ENCODE data around the gene SLC38A5. TPM values are rescaled to one million over a fixed set of nuclear protein-coding genes. Genes with fewer than 3 reads are reported as not detected.
"Not testable (repeated sequence)": the region's sequence is repeated elsewhere in the genome, so short reads cannot be mapped to it uniquely, and the experiment has no call there.

Gene SLC38A5
- total RNA-seq (1 to 10 TPM; 1.9 to 4.6 (median 3.7) TPM), polyA plus RNA-seq (10 to 100 TPM in 1 of 3 donors, 1 to 10 TPM in 2; 3.7 to 68.4 (median 4.2) TPM)

GRCh38 chrX:48470110-48470832 is at the start of gene SLC38A5:
TSS of gene SLC38A5 (minus strand) at chrX:48470260. CDS start at chrX:48467924, 2,336 bp downstream.
- intact Hi-C loops (cut with DNase I): loop anchor here (10.0 kb wide), 1 partner anchor 395 kb away; the partner anchor contains the start of gene ZNF630
- Histone ChIP-seq H3K4me3 (peak within 1 kb of the TSS in 2 of 4 donors; percentile 12 to 28), H3K27me3 (no peaks in the 10 kb centered on the region), H3K4me1 (peaks cover 0 to 17% (median 1%) of the 10 kb centered on the region in 4 donors), H3K36me3 (no peaks in the 10 kb centered on the region), H3K9me3 (no peaks in the 10 kb centered on the region), H3K27ac (no peak within 1 kb of the TSS)
- WGBS, 2 donors: 62 to 84% methylated on average over 18 of the region's 18 CpGs
- no peak for DNase-seq
- TF ChIP-seq POLR2A (IDR thresholded peaks at IDR 0.05) (no peak), POLR2AphosphoS5 (IDR thresholded peaks at IDR 0.05) (no peak), EP300 (IDR thresholded peaks at IDR 0.05) (no peak)
- TF ChIP-seq, protein P1, sequence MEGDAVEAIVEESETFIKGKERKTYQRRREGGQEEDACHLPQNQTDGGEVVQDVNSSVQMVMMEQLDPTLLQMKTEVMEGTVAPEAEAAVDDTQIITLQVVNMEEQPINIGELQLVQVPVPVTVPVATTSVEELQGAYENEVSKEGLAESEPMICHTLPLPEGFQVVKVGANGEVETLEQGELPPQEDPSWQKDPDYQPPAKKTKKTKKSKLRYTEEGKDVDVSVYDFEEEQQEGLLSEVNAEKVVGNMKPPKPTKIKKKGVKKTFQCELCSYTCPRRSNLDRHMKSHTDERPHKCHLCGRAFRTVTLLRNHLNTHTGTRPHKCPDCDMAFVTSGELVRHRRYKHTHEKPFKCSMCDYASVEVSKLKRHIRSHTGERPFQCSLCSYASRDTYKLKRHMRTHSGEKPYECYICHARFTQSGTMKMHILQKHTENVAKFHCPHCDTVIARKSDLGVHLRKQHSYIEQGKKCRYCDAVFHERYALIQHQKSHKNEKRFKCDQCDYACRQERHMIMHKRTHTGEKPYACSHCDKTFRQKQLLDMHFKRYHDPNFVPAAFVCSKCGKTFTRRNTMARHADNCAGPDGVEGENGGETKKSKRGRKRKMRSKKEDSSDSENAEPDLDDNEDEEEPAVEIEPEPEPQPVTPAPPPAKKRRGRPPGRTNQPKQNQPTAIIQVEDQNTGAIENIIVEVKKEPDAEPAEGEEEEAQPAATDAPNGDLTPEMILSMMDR (IDR thresholded peaks at IDR 0.05): no peak

DNA sequence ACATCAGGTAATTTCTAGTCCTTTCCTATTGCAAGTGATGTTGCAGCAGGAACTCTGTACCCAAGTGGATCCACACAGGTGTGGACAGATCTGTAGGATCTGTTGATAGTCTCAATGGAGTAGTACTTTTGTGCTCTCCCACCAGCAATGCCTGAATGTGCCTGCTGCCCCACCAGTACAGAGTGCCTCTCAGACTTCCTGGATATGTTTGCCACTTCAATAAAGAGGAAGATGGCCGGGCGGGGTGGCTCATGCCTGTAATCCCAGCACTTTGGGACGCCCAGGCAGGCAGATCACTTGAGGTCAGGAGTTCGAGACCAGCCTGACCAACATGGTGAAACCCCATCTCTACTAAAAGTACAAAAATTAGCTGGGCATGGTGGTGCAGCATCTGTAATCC is 49.4 kb upstream of the SLC38A5 start:
- H3K27me3 ChIP-seq; DNase-seq; H3K4me3 ChIP-seq; intact Hi-C loops (cut with DNase I); H3K9me3 ChIP-seq; H3K27ac ChIP-seq; H3K4me1 ChIP-seq; H3K36me3 ChIP-seq: not testable (repeated sequence)
- 60 to 63% methylated on average over 4 of the region's 4 CpGs for WGBS, 2 donors

DNA sequence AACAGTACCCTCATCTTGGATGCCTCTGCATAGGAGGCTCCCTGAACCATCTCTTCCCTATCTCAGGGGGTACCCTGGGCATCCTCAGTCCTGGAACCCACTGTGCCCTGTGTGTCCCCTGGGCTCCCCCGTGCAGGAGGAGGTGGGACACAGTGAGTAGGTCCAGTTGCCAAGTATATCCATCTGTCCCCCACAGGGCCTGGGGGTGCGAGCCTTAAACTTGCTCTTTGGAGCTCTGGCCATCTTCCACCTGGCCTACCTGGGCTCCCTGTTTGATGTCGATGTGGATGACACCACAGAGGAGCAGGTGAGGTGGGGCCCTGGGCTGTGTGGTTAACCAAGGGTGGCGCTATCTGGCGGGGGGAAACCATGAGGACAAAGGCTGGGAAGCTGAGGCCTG is 46.9 kb upstream of the SLC38A5 start:
- WGBS, 2 donors: 76 to 88% methylated on average over 5 of the region's 5 CpGs
- Histone ChIP-seq H3K36me3 (peaks cover 0 to 7% (median 0%) of the 10 kb centered on the region in 4 donors), H3K4me1 (no peaks in the 10 kb centered on the region), H3K27me3 (no peaks in the 10 kb centered on the region), H3K27ac (no peak overlapping the region), H3K9me3 (no peaks in the 10 kb centered on the region), H3K4me3 (no peak overlapping the region)
- TF ChIP-seq POLR2AphosphoS5 (IDR thresholded peaks at IDR 0.05) (no peak), EP300 (IDR thresholded peaks at IDR 0.05) (no peak), POLR2A (IDR thresholded peaks at IDR 0.05) (no peak)
- TF ChIP-seq, protein P1 (IDR thresholded peaks at IDR 0.05): no peak
- intact Hi-C loops (cut with DNase I): no loop called here
- no peak for DNase-seq

- DNase-seq: no peak
- intact Hi-C loops (cut with DNase I): no loop called here
- 92 to 93% methylated on average over 10 of the region's 10 CpGs for WGBS, 2 donors
- Histone ChIP-seq H3K4me3 (no peak overlapping the region), H3K36me3 (peaks cover 0 to 7% (median 0%) of the 10 kb centered on the region in 4 donors), H3K27me3 (no peaks in the 10 kb centered on the region), H3K27ac (no peak overlapping the region), H3K9me3 (no peaks in the 10 kb centered on the region), H3K4me1 (no peaks in the 10 kb centered on the region)
- TF ChIP-seq POLR2A (IDR thresholded peaks at IDR 0.05) (no peak), EP300 (IDR thresholded peaks at IDR 0.05) (no peak), POLR2AphosphoS5 (IDR thresholded peaks at IDR 0.05) (no peak)
- TF ChIP-seq, protein P1 (IDR thresholded peaks at IDR 0.05): no peak
Observed at GRCh38 chrX:48516285-48516684, 46.2 kb upstream of the SLC38A5 start.

DNA sequence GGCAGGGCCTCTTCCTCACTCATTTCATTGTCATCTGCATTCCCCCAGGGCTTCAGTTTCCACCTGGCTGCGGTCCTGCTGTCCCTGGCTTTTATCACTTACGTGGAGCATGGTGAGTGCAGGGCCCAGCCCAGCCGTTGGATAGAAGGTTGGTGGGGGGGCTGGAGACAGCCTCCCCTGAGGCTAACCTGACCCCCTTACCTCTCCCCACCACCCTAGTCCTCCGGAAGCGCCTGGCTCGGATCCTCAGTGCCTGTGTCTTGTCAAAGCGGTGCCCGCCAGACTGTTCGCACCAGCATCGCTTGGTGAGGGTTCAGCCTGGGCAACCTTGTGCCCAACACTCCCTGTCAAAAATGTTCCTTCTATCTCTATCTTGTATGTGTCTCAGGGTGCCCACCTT is 45.8 kb upstream of the SLC38A5 start:
- H3K9me3 ChIP-seq: no peaks in the 10 kb centered on the region
- no peak overlapping the region for H3K27ac ChIP-seq
- intact Hi-C loops (cut with DNase I): no loop called here
- H3K4me1 ChIP-seq: no peaks in the 10 kb centered on the region
- no peaks in the 10 kb centered on the region for H3K27me3 ChIP-seq
- H3K36me3 ChIP-seq: peaks cover 0 to 7% (median 0%) of the 10 kb centered on the region in 4 donors
- no peak overlapping the region for H3K4me3 ChIP-seq
- WGBS, 2 donors: 95 to 96% methylated on average over 10 of the region's 10 CpGs
- TF ChIP-seq EP300 (IDR thresholded peaks at IDR 0.05) (no peak), POLR2AphosphoS5 (IDR thresholded peaks at IDR 0.05) (no peak), POLR2A (IDR thresholded peaks at IDR 0.05) (no peak)
- TF ChIP-seq, protein P1 (IDR thresholded peaks at IDR 0.05): no peak
- no peak for DNase-seq
